SK-N-SH treated with all-trans-retinoic acid at 6 μM for 48 hours (cell line): ENCODE measurements around the gene RPS6KA2.

Source experiments
- ARNTL ChIP-seq: fragments of 450-650 bp; formaldehyde crosslinking; IDR thresholded peaks from 2 replicates; pipeline ENCODE4 v1.5.0; 2020; ENCODE audit warnings: low read depth, mild to moderate bottlenecking, moderate library complexity, borderline replicate concordance
- BACH2 ChIP-seq: fragments of 250-450 bp; sonication (Bioruptor Pico); IDR thresholded peaks from 2 replicates; pipeline ENCODE4 v1.9.0; 2021; ENCODE audit warnings: mild to moderate bottlenecking, borderline replicate concordance
- ESRRG ChIP-seq: fragments of 250-450 bp; sonication (Bioruptor Pico); IDR thresholded peaks from 2 replicates; pipeline ENCODE4 v1.6.1; 2021; ENCODE audit warnings: mild to moderate bottlenecking
- TCF4 ChIP-seq: fragments of 250-450 bp; sonication (Bioruptor Pico); IDR thresholded peaks from 2 replicates; pipeline ENCODE4 v1.8.0; 2021; ENCODE audit warnings: mild to moderate bottlenecking, moderate library complexity, borderline replicate concordance
- TOX ChIP-seq: fragments of 250-450 bp; sonication (Bioruptor Pico); IDR thresholded peaks from 2 replicates; pipeline ENCODE4 v1.8.0; 2021; ENCODE audit warnings: mild to moderate bottlenecking, moderate library complexity, borderline replicate concordance
- ZC3H10 ChIP-seq: fragments of 250-450 bp; sonication (Bioruptor Pico); IDR thresholded peaks from 2 replicates; pipeline ENCODE4 v1.5.1; 2021; ENCODE audit warnings: mild to moderate bottlenecking, moderate library complexity
- ZFP3 ChIP-seq: fragments of 250-450 bp; sonication (Bioruptor Pico); IDR thresholded peaks from 2 replicates; pipeline ENCODE4 v1.5.0; 2020; ENCODE audit warnings: mild to moderate bottlenecking, moderate library complexity
- ZFP30 ChIP-seq: fragments of 450-650 bp; formaldehyde crosslinking; IDR thresholded peaks from 2 replicates; pipeline ENCODE4 v1.5.0; 2022; ENCODE audit warnings: mild to moderate bottlenecking, moderate library complexity
- TF ChIP-seq, protein P1 (sequence below): fragments of 250-450 bp; sonication (Bioruptor Pico); IDR thresholded peaks from 2 replicates; pipeline ENCODE4 v1.8.0; 2021; ENCODE audit warnings: low read depth, mild to moderate bottlenecking, moderate library complexity, borderline replicate concordance
- TF ChIP-seq, protein P2 (sequence below): fragments of 250-450 bp; sonication (Bioruptor Pico); IDR thresholded peaks from 2 replicates; pipeline ENCODE4 v1.8.0; 2020; ENCODE audit warnings: mild to moderate bottlenecking, moderate library complexity, borderline replicate concordance
- TF ChIP-seq, protein P3 (sequence below): fragments of 250-450 bp; sonication (Bioruptor Pico); IDR thresholded peaks from 2 replicates; pipeline ENCODE4 v1.5.0; 2020; ENCODE audit warnings: mild to moderate bottlenecking, moderate library complexity

DNA sequence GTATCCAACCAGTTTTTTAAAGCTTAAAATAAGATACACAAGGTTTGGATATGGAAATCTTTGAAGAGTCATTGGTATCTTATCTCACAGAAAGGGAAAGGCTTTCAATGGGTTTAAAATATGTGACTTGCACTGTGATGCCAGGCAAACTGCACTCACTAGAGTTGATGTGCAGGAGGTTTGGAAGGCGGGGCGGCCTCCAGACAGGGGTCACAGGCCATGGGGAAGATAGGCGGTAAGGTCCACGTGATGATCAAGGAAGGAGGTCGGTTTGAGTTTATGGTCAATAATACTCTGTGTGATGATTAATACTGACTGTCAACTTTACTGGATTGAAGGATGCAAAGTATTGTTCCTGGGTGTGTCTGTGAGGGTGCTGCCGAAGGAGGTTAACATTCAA lies 31.1 kb downstream of the RPS6KA2 start:
- TF ChIP-seq, protein P1, sequence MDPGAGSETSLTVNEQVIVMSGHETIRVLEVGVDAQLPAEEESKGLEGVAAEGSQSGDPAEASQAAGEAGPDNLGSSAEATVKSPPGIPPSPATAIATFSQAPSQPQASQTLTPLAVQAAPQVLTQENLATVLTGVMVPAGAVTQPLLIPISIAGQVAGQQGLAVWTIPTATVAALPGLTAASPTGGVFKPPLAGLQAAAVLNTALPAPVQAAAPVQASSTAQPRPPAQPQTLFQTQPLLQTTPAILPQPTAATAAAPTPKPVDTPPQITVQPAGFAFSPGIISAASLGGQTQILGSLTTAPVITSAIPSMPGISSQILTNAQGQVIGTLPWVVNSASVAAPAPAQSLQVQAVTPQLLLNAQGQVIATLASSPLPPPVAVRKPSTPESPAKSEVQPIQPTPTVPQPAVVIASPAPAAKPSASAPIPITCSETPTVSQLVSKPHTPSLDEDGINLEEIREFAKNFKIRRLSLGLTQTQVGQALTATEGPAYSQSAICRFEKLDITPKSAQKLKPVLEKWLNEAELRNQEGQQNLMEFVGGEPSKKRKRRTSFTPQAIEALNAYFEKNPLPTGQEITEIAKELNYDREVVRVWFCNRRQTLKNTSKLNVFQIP (CRISPR knock-in tag), result no peak
- TF ChIP-seq, protein P2, sequence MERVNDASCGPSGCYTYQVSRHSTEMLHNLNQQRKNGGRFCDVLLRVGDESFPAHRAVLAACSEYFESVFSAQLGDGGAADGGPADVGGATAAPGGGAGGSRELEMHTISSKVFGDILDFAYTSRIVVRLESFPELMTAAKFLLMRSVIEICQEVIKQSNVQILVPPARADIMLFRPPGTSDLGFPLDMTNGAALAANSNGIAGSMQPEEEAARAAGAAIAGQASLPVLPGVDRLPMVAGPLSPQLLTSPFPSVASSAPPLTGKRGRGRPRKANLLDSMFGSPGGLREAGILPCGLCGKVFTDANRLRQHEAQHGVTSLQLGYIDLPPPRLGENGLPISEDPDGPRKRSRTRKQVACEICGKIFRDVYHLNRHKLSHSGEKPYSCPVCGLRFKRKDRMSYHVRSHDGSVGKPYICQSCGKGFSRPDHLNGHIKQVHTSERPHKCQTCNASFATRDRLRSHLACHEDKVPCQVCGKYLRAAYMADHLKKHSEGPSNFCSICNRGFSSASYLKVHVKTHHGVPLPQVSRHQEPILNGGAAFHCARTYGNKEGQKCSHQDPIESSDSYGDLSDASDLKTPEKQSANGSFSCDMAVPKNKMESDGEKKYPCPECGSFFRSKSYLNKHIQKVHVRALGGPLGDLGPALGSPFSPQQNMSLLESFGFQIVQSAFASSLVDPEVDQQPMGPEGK (CRISPR knock-in tag), result no peak
- TF ChIP-seq TOX (CRISPR knock-in tag) (no peak), TCF4 (no peak), ZC3H10 (CRISPR knock-in tag) (no peak), ARNTL (CRISPR knock-in tag) (no peak), ESRRG (CRISPR knock-in tag) (no peak), ZFP3 (no peak), ZFP30 (CRISPR knock-in tag) (no peak), BACH2 (CRISPR knock-in tag) (no peak)
- TF ChIP-seq, protein P3, sequence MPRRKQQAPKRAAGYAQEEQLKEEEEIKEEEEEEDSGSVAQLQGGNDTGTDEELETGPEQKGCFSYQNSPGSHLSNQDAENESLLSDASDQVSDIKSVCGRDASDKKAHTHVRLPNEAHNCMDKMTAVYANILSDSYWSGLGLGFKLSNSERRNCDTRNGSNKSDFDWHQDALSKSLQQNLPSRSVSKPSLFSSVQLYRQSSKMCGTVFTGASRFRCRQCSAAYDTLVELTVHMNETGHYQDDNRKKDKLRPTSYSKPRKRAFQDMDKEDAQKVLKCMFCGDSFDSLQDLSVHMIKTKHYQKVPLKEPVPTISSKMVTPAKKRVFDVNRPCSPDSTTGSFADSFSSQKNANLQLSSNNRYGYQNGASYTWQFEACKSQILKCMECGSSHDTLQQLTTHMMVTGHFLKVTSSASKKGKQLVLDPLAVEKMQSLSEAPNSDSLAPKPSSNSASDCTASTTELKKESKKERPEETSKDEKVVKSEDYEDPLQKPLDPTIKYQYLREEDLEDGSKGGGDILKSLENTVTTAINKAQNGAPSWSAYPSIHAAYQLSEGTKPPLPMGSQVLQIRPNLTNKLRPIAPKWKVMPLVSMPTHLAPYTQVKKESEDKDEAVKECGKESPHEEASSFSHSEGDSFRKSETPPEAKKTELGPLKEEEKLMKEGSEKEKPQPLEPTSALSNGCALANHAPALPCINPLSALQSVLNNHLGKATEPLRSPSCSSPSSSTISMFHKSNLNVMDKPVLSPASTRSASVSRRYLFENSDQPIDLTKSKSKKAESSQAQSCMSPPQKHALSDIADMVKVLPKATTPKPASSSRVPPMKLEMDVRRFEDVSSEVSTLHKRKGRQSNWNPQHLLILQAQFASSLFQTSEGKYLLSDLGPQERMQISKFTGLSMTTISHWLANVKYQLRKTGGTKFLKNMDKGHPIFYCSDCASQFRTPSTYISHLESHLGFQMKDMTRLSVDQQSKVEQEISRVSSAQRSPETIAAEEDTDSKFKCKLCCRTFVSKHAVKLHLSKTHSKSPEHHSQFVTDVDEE (CRISPR knock-in tag), result no peak
